ENCODE results near the gene GCN1. TPM values are rescaled to one million over a fixed set of nuclear protein-coding genes. Genes with fewer than 3 reads are reported as not detected.

GCN1 gene
- total RNA-seq, 2 experiments from 2014 or later, result 130 to 137 TPM

DNA sequence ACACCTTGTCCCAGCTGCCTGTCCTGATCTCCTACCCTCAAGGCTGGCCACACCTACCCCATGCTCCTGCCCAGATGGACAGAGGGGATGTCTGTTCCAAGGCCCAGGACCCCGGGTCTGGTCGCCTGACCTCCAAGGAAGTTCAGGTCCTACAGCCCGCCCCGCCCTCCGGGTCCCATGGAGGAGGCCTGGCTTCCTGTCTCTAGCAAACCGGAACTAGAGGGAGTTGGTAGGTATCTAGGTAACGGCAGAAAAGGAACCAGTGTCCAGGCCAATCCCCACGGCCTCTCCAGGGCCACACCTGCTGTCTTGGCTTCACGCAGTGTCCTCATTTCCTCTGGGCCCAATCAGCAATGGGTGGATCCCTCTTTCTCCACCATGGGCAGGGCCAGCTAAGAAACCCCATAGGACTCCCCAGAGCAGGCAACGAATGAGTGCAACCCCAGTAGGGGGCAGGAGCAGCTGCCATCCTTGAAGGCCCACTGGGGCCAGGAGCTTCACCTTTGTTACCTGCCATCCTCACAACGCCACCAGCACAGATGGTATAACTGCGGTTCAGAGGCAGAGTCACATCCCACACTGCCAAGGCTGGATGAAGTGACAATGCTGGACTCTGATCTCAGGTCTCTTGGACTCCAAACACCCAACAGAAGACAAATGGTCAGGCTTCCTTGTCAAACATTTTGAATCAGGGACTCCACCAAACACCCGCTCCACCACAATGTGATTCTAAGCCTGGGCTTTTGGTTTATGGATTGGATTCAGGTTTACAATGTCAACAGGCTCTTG, 31.5 kb upstream of the GCN1 start:
- no peaks in the 10 kb centered on the region for H3K27me3 Mint-ChIP-seq
- CTCF ChIA-PET, result interaction anchor here (1.0 to 10.3 kb wide), 7 partner anchors 12 to 76 kb away, joined by 4 to 749 read pairs (median 55); partner anchors contain the start of genes PXN, RNU4-1, RNU4-2 and RPLP0
- POLR2A ChIA-PET, result interaction anchor here (0.9 to 15.4 kb wide), 5 partner anchors 8 to 65 kb away, joined by 3 to 394 read pairs (median 139); partner anchors contain the start of genes PXN, RNU4-1, RNU4-2 and RPLP0
- H3K9me3 Mint-ChIP-seq, result no peaks in the 10 kb centered on the region
- TF ChIP-seq, protein P1, sequence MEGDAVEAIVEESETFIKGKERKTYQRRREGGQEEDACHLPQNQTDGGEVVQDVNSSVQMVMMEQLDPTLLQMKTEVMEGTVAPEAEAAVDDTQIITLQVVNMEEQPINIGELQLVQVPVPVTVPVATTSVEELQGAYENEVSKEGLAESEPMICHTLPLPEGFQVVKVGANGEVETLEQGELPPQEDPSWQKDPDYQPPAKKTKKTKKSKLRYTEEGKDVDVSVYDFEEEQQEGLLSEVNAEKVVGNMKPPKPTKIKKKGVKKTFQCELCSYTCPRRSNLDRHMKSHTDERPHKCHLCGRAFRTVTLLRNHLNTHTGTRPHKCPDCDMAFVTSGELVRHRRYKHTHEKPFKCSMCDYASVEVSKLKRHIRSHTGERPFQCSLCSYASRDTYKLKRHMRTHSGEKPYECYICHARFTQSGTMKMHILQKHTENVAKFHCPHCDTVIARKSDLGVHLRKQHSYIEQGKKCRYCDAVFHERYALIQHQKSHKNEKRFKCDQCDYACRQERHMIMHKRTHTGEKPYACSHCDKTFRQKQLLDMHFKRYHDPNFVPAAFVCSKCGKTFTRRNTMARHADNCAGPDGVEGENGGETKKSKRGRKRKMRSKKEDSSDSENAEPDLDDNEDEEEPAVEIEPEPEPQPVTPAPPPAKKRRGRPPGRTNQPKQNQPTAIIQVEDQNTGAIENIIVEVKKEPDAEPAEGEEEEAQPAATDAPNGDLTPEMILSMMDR (IDR thresholded peaks at IDR 0.05), result no peak
- intact Hi-C loops (cut with micrococcal nuclease), result loop anchor here (1.0 kb wide), 1 partner anchor 40 kb away; no protein-coding TSS in a partner anchor
- peak; percentile 45 for DNase-seq
- peak; percentile 11 for ATAC-seq
- peaks cover 55% of the 10 kb centered on the region for H3K4me1 Mint-ChIP-seq (ENCODE audit: low read depth)
- peaks cover 2% of the 10 kb centered on the region for H3K36me3 Mint-ChIP-seq (ENCODE audit: low read depth)
- peak overlapping the region; percentile 80 for H3K27ac Mint-ChIP-seq
- peak overlapping the region; percentile 51 for H3K4me3 Mint-ChIP-seq

GRCh38 chr12:120225200-120225558, 30.7 kb upstream of the GCN1 start:
- H3K4me1 Mint-ChIP-seq (ENCODE audit: low read depth), result peaks cover 47% of the 10 kb centered on the region
- H3K9me3 Mint-ChIP-seq, result no peaks in the 10 kb centered on the region
- TF ChIP-seq, protein P1 (IDR thresholded peaks at IDR 0.05), result no peak
- peak overlapping the region; percentile 80 for H3K27ac Mint-ChIP-seq
- peak overlapping the region; percentile 51 for H3K4me3 Mint-ChIP-seq
- intact Hi-C loops (cut with micrococcal nuclease), result no loop called here
- peaks cover 6% of the 10 kb centered on the region for H3K36me3 Mint-ChIP-seq (ENCODE audit: low read depth)
- H3K27me3 Mint-ChIP-seq, result no peaks in the 10 kb centered on the region
- ATAC-seq, result no peak
- CTCF ChIA-PET, result interaction anchor here (0.8 to 10.3 kb wide), 4 partner anchors 13 to 77 kb away, joined by 3 to 749 read pairs (median 32); partner anchors contain the start of genes PXN, RPLP0 and SIRT4
- POLR2A ChIA-PET, result interaction anchor here (0.7 to 15.4 kb wide), 6 partner anchors 15 to 212 kb away, joined by 3 to 394 read pairs (median 72); partner anchors contain the start of genes PXN, RNU4-1, RNU4-2 and RPLP0
- no peak for DNase-seq

- no peak for ATAC-seq
These were observed 30.0 kb upstream of the GCN1 start for GRCh38 chr12:120224304-120225199.

DNA sequence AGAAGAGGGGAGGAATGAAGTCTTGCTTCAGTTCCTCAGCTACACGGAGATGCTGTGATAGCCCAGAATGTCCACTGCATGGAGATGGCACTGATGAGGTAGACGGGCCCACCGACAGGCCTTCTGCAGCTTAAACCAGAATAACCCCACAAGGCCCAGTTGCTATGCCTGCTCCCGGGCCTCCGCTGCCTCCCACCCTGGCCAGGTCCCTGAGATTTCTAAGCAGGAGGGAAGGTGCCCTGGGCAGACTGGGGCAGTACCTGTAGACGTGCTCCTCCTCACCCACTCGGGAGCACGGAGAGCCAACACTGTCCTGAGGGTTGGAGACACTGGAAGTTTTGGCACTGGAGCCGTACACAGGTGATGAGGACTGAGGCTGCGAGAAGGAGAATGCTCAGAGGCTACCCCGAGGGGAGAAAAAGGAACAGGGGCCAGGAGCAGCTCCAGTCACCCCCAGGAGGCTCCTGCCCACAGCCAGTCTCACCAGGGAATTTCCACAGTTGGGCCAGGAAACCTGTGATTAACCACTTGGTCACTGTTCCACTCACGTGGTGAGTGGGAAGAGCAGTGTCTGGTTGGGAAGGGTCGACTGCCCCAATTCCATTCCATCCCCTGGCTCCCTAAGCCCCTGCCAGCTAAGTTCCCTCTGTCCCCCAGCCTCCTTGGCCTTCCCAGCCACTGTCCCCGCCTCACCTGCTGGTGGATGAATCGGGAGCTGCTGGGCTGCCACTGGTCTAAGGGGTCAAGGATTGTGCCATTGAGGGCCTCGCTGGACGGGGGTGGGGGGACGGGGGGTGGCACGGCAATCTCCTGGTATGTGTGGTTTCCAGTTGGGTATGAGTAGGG, 29.2 kb upstream of the GCN1 start:
- ChIA-PET CTCF (interaction anchor here (1.7 to 10.3 kb wide), 2 partner anchors 36 to 52 kb away, joined by 4 to 749 read pairs; partner anchors contain the start of gene PXN), POLR2A (interaction anchor here (1.5 to 15.4 kb wide), 4 partner anchors 23 to 68 kb away, joined by 6 to 394 read pairs (median 159); partner anchors contain the start of genes PXN, RNU4-1, RNU4-2 and RPLP0)
- Mint-ChIP-seq H3K9me3 (no peaks in the 10 kb centered on the region), H3K27ac (no peak overlapping the region), H3K4me3 (no peak overlapping the region), H3K36me3 (ENCODE audit: low read depth) (peaks cover 6% of the 10 kb centered on the region), H3K27me3 (no peaks in the 10 kb centered on the region), H3K4me1 (ENCODE audit: low read depth) (peaks cover 33% of the 10 kb centered on the region)
- DNase-seq (no peak), ATAC-seq (no peak)
- intact Hi-C loops (cut with micrococcal nuclease), result no loop called here
- TF ChIP-seq, protein P1 (IDR thresholded peaks at IDR 0.05), result no peak

More at GRCh38 chr12:120224304-120225199, 30.0 kb upstream of the GCN1 start:
- Mint-ChIP-seq H3K4me1 (ENCODE audit: low read depth) (peaks cover 41% of the 10 kb centered on the region), H3K27me3 (no peaks in the 10 kb centered on the region), H3K9me3 (no peaks in the 10 kb centered on the region), H3K4me3 (peak overlapping the region; percentile 51), H3K36me3 (ENCODE audit: low read depth) (peaks cover 6% of the 10 kb centered on the region), H3K27ac (peak overlapping the region; percentile 80)
- POLR2A ChIA-PET, result interaction anchor here (0.7 to 15.4 kb wide), 7 partner anchors 14 to 213 kb away, joined by 3 to 394 read pairs (median 6); partner anchors contain the start of genes PXN, RNU4-1, RNU4-2 and RPLP0
- CTCF ChIA-PET, result interaction anchor here (0.8 to 10.3 kb wide), 3 partner anchors 13 to 35 kb away, joined by 3 to 749 read pairs (median 61); partner anchors contain the start of genes PXN and RPLP0
- intact Hi-C loops (cut with micrococcal nuclease), result no loop called here
- TF ChIP-seq, protein P1 (IDR thresholded peaks at IDR 0.05), result no peak
- DNase-seq, result peak; percentile 31
